HepG2 (cell line): ENCODE results near the gene CDKN2A. TPM values are rescaled to one million over a fixed set of nuclear protein-coding genes. Genes with fewer than 3 reads are reported as not detected.

Source experiments
- ATAC-seq: fragments of 200-7000 bp; cut with Tn5 transposase; 3 replicates; pipeline ENCODE4 v1.9.1; 2020; ENCODE audit warnings: mild to moderate bottlenecking, moderate library complexity
- BruUV-seq: library from RNA; stranded (reverse); fragments of 400-500 nt; replicated peaks from 2 replicates; lab custom pipeline; 2021; lab: Mats Ljungman, UMichigan
- CTCF ChIA-PET: fragments of 300-600 bp; formaldehyde crosslinking; extraction: SDS; loops from one replicate; lab custom pipeline; 2021; ENCODE audit warnings: low total read pairs, inconsistent platforms, low intra/inter-chr PET ratio; lab: Yijun Ruan, JAX
- POLR2A ChIA-PET: fragments of 350-600 bp; sonication (Branson Sonifier 250); formaldehyde crosslinking; loops from one replicate; lab custom pipeline; 2020; ENCODE audit warnings: antibody characterized with exemption, inconsistent platforms; lab: Yijun Ruan, JAX
- DNase-seq: peaks from one replicate; pipeline ENCODE4 v3.0.0-alpha.2; 2015; ENCODE audit warnings: low spot score
- FAIRE-seq: peaks from 3 replicates; lab custom pipeline; 2011; peaks lifted over from hg19 to GRCh38; lab: Jason Lieb, UNC
- H2AFZ ChIP-seq: one replicate; pipeline ENCODE4 v1.6.1; 2011; ENCODE audit warnings: low read length, inconsistent platforms
- H3K27ac ChIP-seq: fragments of 300-600 bp; 3 replicates; pipeline ENCODE4 v1.8.0; 2011; ENCODE audit warnings: mixed run types, mild to moderate bottlenecking, mixed read lengths, low read length, inconsistent platforms; ENCODE audit not compliant: insufficient read depth; ENCODE audit errors: extremely low read length
- H3K27me3 ChIP-seq, 2 experiments: fragments of 200-600 bp in 1 of 2; 2 replicates in 1 of 2; 3 replicates in 1 of 2; pipeline versions ENCODE4 v1.6.0 to v1.8.0; 2011; ENCODE audit warnings: low read length in 2 of 2, mild to moderate bottlenecking in 2 of 2, moderate library complexity in 2 of 2, inconsistent platforms in 1 of 2; ENCODE audit not compliant: insufficient read depth in 2 of 2, control insufficient read depth in 1 of 2
- H3K36me3 ChIP-seq, 2 experiments: fragments of 200-600 bp in 1 of 2; replicated peaks in 1 of 2; 2 replicates in 1 of 2; 3 replicates in 1 of 2; pipeline versions ENCODE4 v1.5.1 to v1.8.0; 2011; ENCODE audit warnings: low read length in 2 of 2, inconsistent platforms in 1 of 2; ENCODE audit not compliant: insufficient read depth in 2 of 2, control insufficient read depth in 1 of 2
- H3K4me1 ChIP-seq: 2 replicates; pipeline ENCODE4 v1.5.1; 2012; ENCODE audit warnings: low read length, inconsistent platforms; ENCODE audit not compliant: insufficient read depth
- H3K4me2 ChIP-seq: 2 replicates; pipeline ENCODE4 v1.6.0; 2011; ENCODE audit warnings: low read depth, low read length, inconsistent platforms
- H3K4me3 ChIP-seq, 3 experiments: fragments of 200-600 bp in 1 of 3; sonication (generic), shearing (Covaris generic) in 1 of 3; replicated peaks in 1 of 3; 2 replicates each; pipeline ENCODE4 v1.5.1; 2011 to 2016; ENCODE audit warnings: low read length in 3 of 3, inconsistent platforms in 2 of 3, low read depth in 2 of 3, mild to moderate bottlenecking in 2 of 3, control low read depth in 1 of 3, mixed read lengths in 1 of 3; ENCODE audit not compliant: insufficient read depth in 1 of 3
- H3K79me2 ChIP-seq: one replicate; pipeline ENCODE4 v1.6.1; 2011; ENCODE audit warnings: low read length, inconsistent platforms; ENCODE audit not compliant: insufficient read depth
- H3K9ac ChIP-seq: 2 replicates; pipeline ENCODE4 v1.6.0; 2011; ENCODE audit warnings: mild to moderate bottlenecking, low read depth, low read length, inconsistent platforms; ENCODE audit not compliant: insufficient read depth
- H3K9me3 ChIP-seq: 2 replicates; pipeline ENCODE4 v1.5.1; 2012; ENCODE audit warnings: mild to moderate bottlenecking, low read length
- H4K20me1 ChIP-seq: 2 replicates; pipeline ENCODE4 v1.6.0; 2011; ENCODE audit warnings: inconsistent platforms, mild to moderate bottlenecking, low read length, moderate library complexity; ENCODE audit not compliant: insufficient read depth
- ARNT ChIP-seq: fragments of 450-650 bp; IDR thresholded peaks from 2 replicates; pipeline ENCODE4 v1.6.1; 2017
- CHD2 ChIP-seq: IDR thresholded peaks from 2 replicates; pipeline ENCODE4 v1.6.1; 2011; ENCODE audit warnings: low read depth, low read length, improper control_type of control experiment
- FOXP4 ChIP-seq: sonication (generic); formaldehyde crosslinking; IDR thresholded peaks from 2 replicates; pipeline ENCODE4 v1.4.0; 2020; ENCODE audit warnings: missing genetic modification reagents
- GFI1 ChIP-seq: sonication (generic); formaldehyde crosslinking; IDR thresholded peaks from 2 replicates; pipeline ENCODE4 v1.5.0; 2020; ENCODE audit warnings: missing genetic modification reagents, mild to moderate bottlenecking, borderline replicate concordance
- HES4 ChIP-seq: sonication (generic); formaldehyde crosslinking; IDR thresholded peaks from 2 replicates; pipeline ENCODE4 v1.9.0; 2021; ENCODE audit warnings: mild to moderate bottlenecking, missing genetic modification reagents, borderline replicate concordance
- HNF4A ChIP-seq: sonication (generic); formaldehyde crosslinking; IDR thresholded peaks from 2 replicates; pipeline ENCODE4 v1.4.0; 2020; ENCODE audit warnings: missing genetic modification reagents
- IKZF4 ChIP-seq: sonication (generic); formaldehyde crosslinking; IDR thresholded peaks from 2 replicates; pipeline ENCODE4 v1.5.1; 2020; ENCODE audit warnings: borderline replicate concordance, mild to moderate bottlenecking, low read depth, missing genetic modification reagents; ENCODE audit errors: not compliant biosample characterization
- MAFF ChIP-seq: IDR thresholded peaks from 2 replicates; pipeline ENCODE4 v1.6.1; 2011; ENCODE audit warnings: low read depth, low read length, improper control_type of control experiment
- MAFK ChIP-seq, 2 experiments: IDR thresholded peaks in 1 of 2; conservative IDR thresholded peaks in 1 of 2; 2 replicates each; pipeline ENCODE4 v1.6.1; 2011; ENCODE audit warnings: improper control_type of control experiment in 2 of 2, low read length in 2 of 2
- MEIS2 ChIP-seq: sonication (generic); formaldehyde crosslinking; IDR thresholded peaks from 2 replicates; pipeline ENCODE4 v1.9.0; 2021; ENCODE audit warnings: mild to moderate bottlenecking, missing genetic modification reagents
- ZNF44 ChIP-seq: sonication (generic); formaldehyde crosslinking; IDR thresholded peaks from 2 replicates; pipeline ENCODE4 v1.5.1; 2020; ENCODE audit warnings: mild to moderate bottlenecking, missing genetic modification reagents
- ZNF660 ChIP-seq: sonication (generic); formaldehyde crosslinking; IDR thresholded peaks from 2 replicates; pipeline ENCODE4 v1.5.1; 2020; ENCODE audit warnings: mild to moderate bottlenecking, low read depth, missing genetic modification reagents, borderline replicate concordance
- WGBS: methylation state at CpG from one replicate; pipeline ENCODE4 v1.1.6; 2017; ENCODE audit warnings: low lambda C conversion rate; 5-methylcytosine and 5-hydroxymethylcytosine counted together
- in situ Hi-C: cut with HindIII; loops from 2 replicates; pipeline ENCODE4 v1.10.0; 2017; ENCODE audit warnings: low pct_unique_long_range_greater_than_20kb; ENCODE audit not compliant: extremely low pct_ligation_motif_present
- intact Hi-C: fragments of 100-400 bp; cut with micrococcal nuclease; formaldehyde crosslinking; loops from one replicate; pipeline ENCODE4 v1.10.0; 2022; ENCODE audit not compliant: unreplicated experiment
- polyA plus RNA-seq, 8 experiments: library from polyadenylated mRNA; depleted of rRNA in 3 of 8; stranded (reverse) in 7 of 8; unstranded in 1 of 8; fragments of >200 nt; fragmentation: Illumina TruSeq in 4 of 8; extraction: Trizol in 4 of 8; gene quantifications; 2 replicates each; pipeline versions ENCODE4 v1.2.1 to v1.2.3, GENCODE V29; 2011 to 2016; ENCODE audit warnings: low read depth in 4 of 8, missing spikeins in 1 of 8, mixed read lengths in 1 of 8; ENCODE audit not compliant: insufficient read depth in 1 of 8
- total RNA-seq, 5 experiments: library from RNA; depleted of rRNA; stranded (reverse); fragments of >200 nt; fragmentation: Illumina TruSeq; extraction: Trizol; gene quantifications; 2 replicates each; pipeline ENCODE4 v1.2.3, GENCODE V29; 2016; ENCODE audit warnings: low read depth in 1 of 5

The CDKN2A gene
- total and polyA plus RNA-seq, 2 of the 13 experiments (the other 11 are each of a cell fraction or from before 2014, with no cell fraction given) = 4.2 to 4.8 TPM

- TF ChIP-seq FOXP4 (CRISPR knock-in tag) (no peak), ZNF44 (CRISPR knock-in tag) (no peak), GFI1 (no peak), HES4 (CRISPR knock-in tag) (no peak), IKZF4 (CRISPR knock-in tag) (no peak), ZNF660 (CRISPR knock-in tag) (no peak)
- TF ChIP-seq, all 625 proteins: peak for 8
Measured at GRCh38 chr9:21993893-21994555, at the start of gene CDKN2A (continued).

GRCh38 chr9:22043928-22044327 lies 49.7 kb upstream of the CDKN2A start:
- Histone ChIP-seq H2AFZ (no peak overlapping the region), H3K27ac (no peak overlapping the region), H3K27me3 (no peaks in the 10 kb centered on the region), H3K9me3 (no peaks in the 10 kb centered on the region), H3K79me2 (no peaks in the 10 kb centered on the region), H3K9ac (no peak overlapping the region), H4K20me1 (no peaks in the 10 kb centered on the region), H3K4me2 (no peak overlapping the region), H3K4me1 (peaks cover 5% of the 10 kb centered on the region; the same call in 1 of the 2 replicates), H3K4me3 (no peak overlapping the region), H3K36me3 (no peaks in the 10 kb centered on the region)
- intact Hi-C loops (no loop called here), in situ Hi-C loops (loop anchor here (10.0 kb wide), 1 partner anchor 191 kb away; no protein-coding TSS in a partner anchor)
- TF ChIP-seq CHD2 (no peak), MAFK (conservative IDR thresholded peaks at IDR 0.05 in 1 of 2, IDR thresholded peaks at IDR 0.05 in 1 of 2; ENCODE audit: low read length in 2 of 2) (peak; percentile 86 to 94), ARNT (no peak), MEIS2 (no peak), MAFF (peak; percentile 91), HNF4A (no peak)
- no peak for DNase-seq
- FAIRE-seq = no peak
- WGBS = 4% methylated on average over 3 of the region's 3 CpGs
- CTCF ChIA-PET = no interaction called here
- POLR2A ChIA-PET = no interaction called here
- no TSS peak for BruUV-seq
- ATAC-seq = no peak
